ENCODE measurements around the gene TMEM190. TPM values are rescaled to one million over a fixed set of nuclear protein-coding genes. Genes with fewer than 3 reads are reported as not detected.

The TMEM190 gene
- total RNA-seq, 1 experiment from 2014 or later = not detected

GRCh38 chr19:55346725-55347441 is 29.7 kb upstream of the TMEM190 start:
- peaks cover 32% of the 10 kb centered on the region for H3K4me1 ChIP-seq (replicated peaks; ENCODE audit: insufficient read depth)
- H3K27ac ChIP-seq = no peak overlapping the region
- H3K4me2 ChIP-seq = no peak overlapping the region
- no peak for TF ChIP-seq CTCF (conservative IDR thresholded peaks at IDR 0.05)
- TF ChIP-seq EZH2 (IDR thresholded peaks at IDR 0.05; ENCODE audit: low read depth) = no peak
- peaks cover 13% of the 10 kb centered on the region; the same call in 1 of the 2 replicates for H3F3A ChIP-seq (ENCODE audit: insufficient read depth, low read depth)
- DNase-seq = no peak
- no peak overlapping the region for H3K4me3 ChIP-seq
- H3K27me3 ChIP-seq (ENCODE audit: insufficient read depth, low read depth) = no peaks in the 10 kb centered on the region
- intact Hi-C loops (cut with micrococcal nuclease; ENCODE audit: unreplicated experiment) = no loop called here
- H3K9me3 ChIP-seq (ENCODE audit: insufficient read depth, low read depth) = no peaks in the 10 kb centered on the region
- POLR2A ChIA-PET (ENCODE audit: unreplicated experiment) = no interaction called here
- no peaks in the 10 kb centered on the region for H3K9me2 ChIP-seq (ENCODE audit: insufficient read depth)
- CTCF ChIA-PET = interaction anchor here (0.6 kb wide), 2 partner anchors 54 to 187 kb away, joined by 3 to 4 read pairs; no protein-coding TSS in a partner anchor
- H3K79me2 ChIP-seq (ENCODE audit: low read depth) = peaks cover 5% of the 10 kb centered on the region
- BruUV-seq (replicated peaks) = no TSS peak
- peaks cover 13% of the 10 kb centered on the region for H4K20me1 ChIP-seq (ENCODE audit: insufficient read depth)
- 0 out of 2 replicates have a peak, but pooled peaks cover 5% of the 10 kb centered on the region for H3K36me3 ChIP-seq (ENCODE audit: low read depth)
- no peak overlapping the region for H2AFZ ChIP-seq

- no peaks in the 10 kb centered on the region for H3K27me3 ChIP-seq (ENCODE audit: insufficient read depth, low read depth)
- H3K9me2 ChIP-seq (ENCODE audit: insufficient read depth) = no peaks in the 10 kb centered on the region
- TF ChIP-seq EZH2 (IDR thresholded peaks at IDR 0.05; ENCODE audit: low read depth) (no peak), CTCF (conservative IDR thresholded peaks at IDR 0.05) (no peak)
- no peak overlapping the region for H3K4me3 ChIP-seq
- intact Hi-C loops (cut with micrococcal nuclease; ENCODE audit: unreplicated experiment) = no loop called here
- H2AFZ ChIP-seq = no peak overlapping the region
- no peaks in the 10 kb centered on the region for H3K79me2 ChIP-seq (ENCODE audit: low read depth)
- H3F3A ChIP-seq (ENCODE audit: insufficient read depth, low read depth) = peaks cover 16% of the 10 kb centered on the region; the same call in 1 of the 2 replicates
- DNase-seq = no peak
- H3K9me3 ChIP-seq (ENCODE audit: insufficient read depth, low read depth) = no peaks in the 10 kb centered on the region
- H4K20me1 ChIP-seq (ENCODE audit: insufficient read depth) = peaks cover 7% of the 10 kb centered on the region; the same call in 1 of the 2 replicates
- no peak overlapping the region for H3K27ac ChIP-seq
- 0 out of 2 replicates have a peak, but pooled peaks cover 5% of the 10 kb centered on the region for H3K36me3 ChIP-seq (ENCODE audit: low read depth)
- BruUV-seq (replicated peaks) = no TSS peak
- H3K4me2 ChIP-seq = no peak overlapping the region
- ChIA-PET POLR2A (ENCODE audit: unreplicated experiment) (no interaction called here), CTCF (interaction anchor here (0.6 kb wide), 1 partner anchor 187 kb away, joined by 3 read pairs; no protein-coding TSS in a partner anchor)
- H3K4me1 ChIP-seq (replicated peaks; ENCODE audit: insufficient read depth) = peaks cover 37% of the 10 kb centered on the region
Observed at GRCh38 chr19:55347442-55348009, 29.1 kb upstream of the TMEM190 start.

DNA sequence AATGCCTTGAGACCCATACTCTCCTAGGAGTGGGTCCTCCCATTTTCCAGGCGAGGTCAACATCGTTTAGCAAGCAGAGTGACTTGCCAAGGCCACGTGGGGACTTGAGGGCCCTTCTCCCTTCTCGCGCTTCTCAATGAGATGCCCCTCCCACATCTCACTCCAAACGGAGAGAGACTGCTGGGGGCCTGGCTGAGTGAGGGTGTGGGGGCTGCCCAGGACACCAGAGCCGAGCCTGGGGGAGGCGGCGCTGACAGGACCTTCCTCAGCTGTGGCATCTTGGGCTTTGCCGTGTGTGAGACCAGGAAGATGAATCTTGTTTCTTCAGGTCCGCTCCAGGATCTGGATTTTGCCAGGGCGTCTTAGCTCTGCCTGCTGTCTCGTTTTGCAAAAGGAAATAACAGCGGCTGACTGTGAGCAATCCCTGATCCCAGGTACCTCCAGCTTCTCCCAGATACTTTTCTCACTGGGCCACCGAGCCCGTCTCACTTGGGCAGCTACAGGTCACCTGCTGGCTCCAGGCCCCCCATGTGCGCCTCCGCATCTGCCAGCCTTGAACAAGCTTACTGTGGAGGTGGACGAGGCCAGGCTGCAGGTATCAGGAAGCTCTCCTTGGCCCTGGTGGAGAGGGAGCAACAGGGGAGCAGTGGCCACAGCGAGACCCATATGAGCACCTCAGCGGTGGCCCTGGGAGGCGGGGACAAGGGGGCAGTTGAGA is 28.1 kb upstream of the TMEM190 start:
- H4K20me1 ChIP-seq (ENCODE audit: insufficient read depth) = peaks cover 7% of the 10 kb centered on the region; the same call in 1 of the 2 replicates
- no peaks in the 10 kb centered on the region for H3K27me3 ChIP-seq (ENCODE audit: insufficient read depth, low read depth)
- no peak for TF ChIP-seq CTCF (conservative IDR thresholded peaks at IDR 0.05)
- no peak for TF ChIP-seq EZH2 (IDR thresholded peaks at IDR 0.05; ENCODE audit: low read depth)
- ChIA-PET POLR2A (ENCODE audit: unreplicated experiment) (interaction anchor here (0.8 kb wide), 1 partner anchor 29 kb away, joined by 9 read pairs; no protein-coding TSS in a partner anchor), CTCF (no interaction called here)
- 0 out of 2 replicates have a peak, but pooled peaks cover 3% of the 10 kb centered on the region for H3K36me3 ChIP-seq (ENCODE audit: low read depth)
- no peaks in the 10 kb centered on the region for H3K9me3 ChIP-seq (ENCODE audit: insufficient read depth, low read depth)
- no peak overlapping the region for H2AFZ ChIP-seq
- no peak overlapping the region for H3K4me2 ChIP-seq
- H3K4me3 ChIP-seq = no peak overlapping the region
- H3F3A ChIP-seq (ENCODE audit: insufficient read depth, low read depth) = peaks cover 26% of the 10 kb centered on the region; the same call in 1 of the 2 replicates
- intact Hi-C loops (cut with micrococcal nuclease; ENCODE audit: unreplicated experiment) = no loop called here
- H3K4me1 ChIP-seq (replicated peaks; ENCODE audit: insufficient read depth) = peaks cover 47% of the 10 kb centered on the region
- no TSS peak for BruUV-seq (replicated peaks)
- DNase-seq = no peak
- no peak overlapping the region for H3K27ac ChIP-seq
- H3K79me2 ChIP-seq (ENCODE audit: low read depth) = no peaks in the 10 kb centered on the region
- no peaks in the 10 kb centered on the region for H3K9me2 ChIP-seq (ENCODE audit: insufficient read depth)

Measured in PC-9 (cell line).